ENCODE results near the gene LARP4B. TPM values are rescaled to one million over a fixed set of nuclear protein-coding genes. Genes with fewer than 3 reads are reported as not detected.

The LARP4B gene
- total and polyA plus RNA-seq, 4 donors = 5.5 to 20.4 (median 12.1) TPM

GRCh38 chr10:839550-840205 is 91.8 kb downstream of the LARP4B start:
- no peak for TF ChIP-seq SP1 (IDR thresholded peaks at IDR 0.05)
- no peak for TF ChIP-seq HNF4G (IDR thresholded peaks at IDR 0.05)
- TF ChIP-seq ATF3 (IDR thresholded peaks at IDR 0.05) = no peak
- TF ChIP-seq, protein P1, sequence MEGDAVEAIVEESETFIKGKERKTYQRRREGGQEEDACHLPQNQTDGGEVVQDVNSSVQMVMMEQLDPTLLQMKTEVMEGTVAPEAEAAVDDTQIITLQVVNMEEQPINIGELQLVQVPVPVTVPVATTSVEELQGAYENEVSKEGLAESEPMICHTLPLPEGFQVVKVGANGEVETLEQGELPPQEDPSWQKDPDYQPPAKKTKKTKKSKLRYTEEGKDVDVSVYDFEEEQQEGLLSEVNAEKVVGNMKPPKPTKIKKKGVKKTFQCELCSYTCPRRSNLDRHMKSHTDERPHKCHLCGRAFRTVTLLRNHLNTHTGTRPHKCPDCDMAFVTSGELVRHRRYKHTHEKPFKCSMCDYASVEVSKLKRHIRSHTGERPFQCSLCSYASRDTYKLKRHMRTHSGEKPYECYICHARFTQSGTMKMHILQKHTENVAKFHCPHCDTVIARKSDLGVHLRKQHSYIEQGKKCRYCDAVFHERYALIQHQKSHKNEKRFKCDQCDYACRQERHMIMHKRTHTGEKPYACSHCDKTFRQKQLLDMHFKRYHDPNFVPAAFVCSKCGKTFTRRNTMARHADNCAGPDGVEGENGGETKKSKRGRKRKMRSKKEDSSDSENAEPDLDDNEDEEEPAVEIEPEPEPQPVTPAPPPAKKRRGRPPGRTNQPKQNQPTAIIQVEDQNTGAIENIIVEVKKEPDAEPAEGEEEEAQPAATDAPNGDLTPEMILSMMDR (IDR thresholded peaks at IDR 0.05; ENCODE audit: low read depth, low read length, missing input control) = no peak
- TF ChIP-seq RXRA (IDR thresholded peaks at IDR 0.05) = no peak
- no peak for TF ChIP-seq TAF1 (conservative IDR thresholded peaks at IDR 0.05)
- no peak for TF ChIP-seq JUND (IDR thresholded peaks at IDR 0.05)
- TF ChIP-seq EGR1 (IDR thresholded peaks at IDR 0.05; ENCODE audit: low read depth in 2 of 2) = no peak
- no peak for TF ChIP-seq FOXA2 (IDR thresholded peaks at IDR 0.05)
- no peak for TF ChIP-seq NR2F2 (IDR thresholded peaks at IDR 0.05)
- TF ChIP-seq, protein P2, sequence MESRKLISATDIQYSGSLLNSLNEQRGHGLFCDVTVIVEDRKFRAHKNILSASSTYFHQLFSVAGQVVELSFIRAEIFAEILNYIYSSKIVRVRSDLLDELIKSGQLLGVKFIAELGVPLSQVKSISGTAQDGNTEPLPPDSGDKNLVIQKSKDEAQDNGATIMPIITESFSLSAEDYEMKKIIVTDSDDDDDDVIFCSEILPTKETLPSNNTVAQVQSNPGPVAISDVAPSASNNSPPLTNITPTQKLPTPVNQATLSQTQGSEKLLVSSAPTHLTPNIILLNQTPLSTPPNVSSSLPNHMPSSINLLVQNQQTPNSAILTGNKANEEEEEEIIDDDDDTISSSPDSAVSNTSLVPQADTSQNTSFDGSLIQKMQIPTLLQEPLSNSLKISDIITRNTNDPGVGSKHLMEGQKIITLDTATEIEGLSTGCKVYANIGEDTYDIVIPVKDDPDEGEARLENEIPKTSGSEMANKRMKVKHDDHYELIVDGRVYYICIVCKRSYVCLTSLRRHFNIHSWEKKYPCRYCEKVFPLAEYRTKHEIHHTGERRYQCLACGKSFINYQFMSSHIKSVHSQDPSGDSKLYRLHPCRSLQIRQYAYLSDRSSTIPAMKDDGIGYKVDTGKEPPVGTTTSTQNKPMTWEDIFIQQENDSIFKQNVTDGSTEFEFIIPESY (IDR thresholded peaks at IDR 0.05) = no peak
- no peak for TF ChIP-seq YY1 (IDR thresholded peaks at IDR 0.05)
- TF ChIP-seq GABPA (IDR thresholded peaks at IDR 0.05 in 1 of 2, conservative IDR thresholded peaks at IDR 0.05 in 1 of 2) = no peak
- Histone ChIP-seq H3K27ac (ENCODE audit: low read depth in 1 of 2, low read length in 2 of 2) (no peak overlapping the region), H3K9ac (ENCODE audit: low read depth in 1 of 2, low read length in 2 of 2) (no peak overlapping the region), H3K4me1 (ENCODE audit: control insufficient read depth in 4 of 4, insufficient read depth in 4 of 4, low read length in 3 of 4) (no peaks in the 10 kb centered on the region), H3K9me3 (ENCODE audit: control insufficient read depth in 4 of 4, low read length in 3 of 4) (no peaks in the 10 kb centered on the region), H3K4me3 (ENCODE audit: low read depth in 1 of 3, low read length in 3 of 3) (no peak overlapping the region), H3K27me3 (ENCODE audit: control insufficient read depth in 4 of 4, insufficient read depth in 4 of 4, low read length in 3 of 4) (no peaks in the 10 kb centered on the region), H3K36me3 (ENCODE audit: control insufficient read depth in 4 of 4, insufficient read depth in 3 of 4, low read depth in 1 of 4, low read length in 3 of 4) (peaks cover 4 to 50% (median 42%) of the 10 kb centered on the region in 4 donors)
- WGBS = 91% methylated on average over 9 of the region's 9 CpGs
- no peak for DNase-seq (ENCODE audit: low spot score)

GRCh38 chr10:836782-837181 is 94.7 kb downstream of the LARP4B start:
- no peak overlapping the region for H3K9ac ChIP-seq (ENCODE audit: low read depth in 1 of 2, low read length in 2 of 2)
- H3K9me3 ChIP-seq (ENCODE audit: control insufficient read depth in 4 of 4, low read length in 3 of 4) = no peaks in the 10 kb centered on the region
- no peak overlapping the region for H3K27ac ChIP-seq (ENCODE audit: low read depth in 1 of 2, low read length in 2 of 2)
- WGBS = 69% methylated on average over 7 of the region's 7 CpGs
- H3K36me3 ChIP-seq (ENCODE audit: control insufficient read depth in 4 of 4, insufficient read depth in 3 of 4, low read depth in 1 of 4, low read length in 3 of 4) = peaks cover 2 to 39% (median 33%) of the 10 kb centered on the region in 4 donors
- H3K4me3 ChIP-seq (ENCODE audit: low read depth in 1 of 3, low read length in 3 of 3) = no peak overlapping the region
- TF ChIP-seq GABPA (IDR thresholded peaks at IDR 0.05 in 1 of 2, conservative IDR thresholded peaks at IDR 0.05 in 1 of 2) (no peak), TAF1 (conservative IDR thresholded peaks at IDR 0.05) (no peak)
- TF ChIP-seq, protein P1 (IDR thresholded peaks at IDR 0.05; ENCODE audit: low read depth, low read length, missing input control) = no peak
- no peak for DNase-seq (ENCODE audit: low spot score)
- H3K4me1 ChIP-seq (ENCODE audit: control insufficient read depth in 4 of 4, insufficient read depth in 4 of 4, low read length in 3 of 4) = no peaks in the 10 kb centered on the region
- H3K27me3 ChIP-seq (ENCODE audit: control insufficient read depth in 4 of 4, insufficient read depth in 4 of 4, low read length in 3 of 4) = no peaks in the 10 kb centered on the region
